DMS 273 (cell line): ENCODE results near the gene AMACR.

Experiments
- DNase-seq: peaks from one replicate; lab custom pipeline; 2025; ENCODE audit not compliant: unreplicated experiment; lab: John Stamatoyannopoulos, UW

Gene AMACR

DNA sequence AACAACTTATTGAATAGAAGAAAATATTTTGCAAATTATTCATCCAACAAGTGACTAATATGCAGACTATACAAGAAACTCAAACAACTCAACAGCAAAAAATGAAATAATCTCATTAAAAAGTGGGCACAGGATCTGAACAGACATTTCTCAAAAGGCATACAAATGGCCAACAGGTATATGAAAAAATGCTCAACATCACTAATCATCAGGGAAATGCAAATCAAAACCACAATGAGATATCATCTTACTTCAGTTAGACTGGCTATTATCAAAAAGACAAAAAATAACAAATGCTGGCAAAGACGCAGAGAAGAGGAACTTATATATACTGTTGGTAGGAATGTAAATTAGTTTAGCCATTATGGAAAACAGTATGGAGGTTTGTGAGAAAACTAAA is 1.8 kb upstream of the AMACR start:
- no peak for DNase-seq

DNA sequence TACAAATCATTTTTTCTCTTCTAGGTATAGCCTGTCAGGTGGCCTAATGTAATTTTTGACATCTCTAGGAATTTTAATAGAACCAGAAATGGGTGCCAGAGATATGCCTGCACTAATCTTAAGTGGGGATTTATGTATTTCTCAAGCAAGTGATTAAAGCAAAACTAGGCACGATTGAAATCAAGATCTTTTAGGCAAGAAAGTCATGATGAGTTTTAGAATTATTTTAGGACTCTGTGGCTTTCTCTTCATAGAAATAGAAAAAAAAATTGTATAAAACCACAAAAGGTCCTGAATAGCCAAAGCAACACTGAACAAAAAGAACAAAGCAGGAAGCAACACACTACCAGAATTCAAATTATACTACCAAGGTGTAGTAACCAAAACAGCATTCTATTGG is 952 bp upstream of the AMACR start:
- no peak for DNase-seq

DNA sequence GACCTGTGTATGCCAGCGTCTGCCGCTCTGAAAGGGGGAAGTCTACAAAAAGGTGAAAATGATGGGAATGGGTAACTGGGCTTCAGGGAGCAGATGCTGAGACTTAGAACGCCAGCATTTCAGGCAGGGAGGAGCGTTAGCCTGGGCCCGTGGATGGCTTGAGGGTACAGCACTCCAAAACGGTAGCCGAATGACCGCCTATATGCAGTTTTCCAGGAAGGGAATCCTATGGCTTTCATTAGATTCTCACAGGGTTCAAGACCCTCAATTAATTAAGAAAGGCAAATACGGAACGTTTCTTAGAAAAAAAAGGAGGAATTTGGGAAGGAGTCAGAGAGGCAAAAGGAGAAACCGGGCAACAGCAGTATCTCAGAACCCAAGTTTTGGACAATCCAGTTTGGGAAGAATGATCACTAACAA is 639 bp downstream of the AMACR start:
- peak; percentile 44 for DNase-seq

GRCh38 chr5:34005681-34006080 is 2.2 kb downstream of the AMACR start:
- no peak for DNase-seq

DNA sequence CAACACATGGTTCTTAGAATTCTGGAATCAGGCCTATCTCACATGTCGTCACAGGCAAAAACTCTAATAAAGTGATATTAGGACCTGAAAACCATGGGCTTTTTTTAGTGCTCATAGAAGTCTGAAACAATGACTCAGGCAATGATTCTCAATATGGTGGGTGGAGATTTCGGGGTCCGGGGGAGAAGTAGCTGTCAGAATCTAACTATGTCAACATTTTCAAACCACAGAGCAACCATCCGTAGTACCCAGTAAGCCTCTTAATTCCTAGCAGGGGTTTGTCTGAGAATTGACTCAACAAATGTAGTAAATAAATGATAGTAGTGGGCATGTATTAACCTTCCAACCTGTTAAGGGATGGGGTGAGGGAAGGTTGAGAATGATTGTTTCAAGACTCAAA is 2.6 kb downstream of the AMACR start:
- DNase-seq, result no peak

DNA sequence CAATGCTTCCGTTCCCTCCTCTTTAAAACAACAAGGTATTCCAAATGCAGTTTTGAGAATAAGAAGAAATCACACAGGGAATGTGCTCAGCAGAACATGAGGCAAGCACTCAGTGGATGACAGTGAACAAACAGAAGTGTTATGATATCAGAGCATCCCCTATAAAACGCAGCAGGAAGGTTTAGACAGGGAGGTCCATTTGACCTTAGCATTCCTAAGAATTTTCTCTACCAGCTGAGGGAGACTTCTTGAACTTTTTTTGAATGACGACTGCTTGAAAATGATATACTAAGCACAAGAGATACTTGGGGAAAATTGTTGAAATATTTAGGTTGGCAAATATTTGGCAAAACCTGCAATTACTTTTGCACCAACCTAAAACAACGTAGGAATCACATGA is 3.9 kb downstream of the AMACR start:
- DNase-seq, result no peak

GRCh38 chr5:34002629-34003328 is 5.1 kb downstream of the AMACR start:
- no peak for DNase-seq

DNA sequence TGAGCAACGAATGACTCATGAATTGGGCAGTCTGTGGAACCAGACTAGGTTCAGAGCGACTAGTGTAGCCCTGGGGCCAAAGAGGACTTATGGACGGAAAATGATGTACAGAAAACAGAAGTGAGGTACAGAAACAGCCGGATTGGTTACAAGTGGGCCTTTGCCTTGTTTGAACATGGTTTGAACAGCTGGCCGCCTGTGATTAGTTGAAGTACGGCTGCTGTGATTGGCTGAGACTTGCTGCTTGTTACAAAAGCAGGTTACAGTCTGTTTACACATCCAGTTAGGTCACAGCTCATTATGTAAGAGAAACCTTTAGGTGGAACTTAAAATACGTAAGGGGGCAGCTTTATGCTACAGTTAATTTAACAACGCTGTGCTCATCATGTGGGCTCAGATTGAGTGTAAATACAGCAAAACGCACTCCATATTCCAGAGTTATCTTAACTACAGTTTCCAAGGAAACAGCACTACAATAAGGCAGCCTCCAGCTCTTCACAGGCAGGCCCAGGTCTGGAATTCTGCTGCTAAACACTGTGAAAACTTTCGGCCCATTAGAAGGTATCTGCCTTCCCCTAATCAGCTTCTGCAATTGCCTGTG is 6.5 kb downstream of the AMACR start:
- DNase-seq, result peak; percentile 84

- no peak for DNase-seq
Measured at GRCh38 chr5:33999978-34000377, 7.9 kb downstream of the AMACR start.

DNA sequence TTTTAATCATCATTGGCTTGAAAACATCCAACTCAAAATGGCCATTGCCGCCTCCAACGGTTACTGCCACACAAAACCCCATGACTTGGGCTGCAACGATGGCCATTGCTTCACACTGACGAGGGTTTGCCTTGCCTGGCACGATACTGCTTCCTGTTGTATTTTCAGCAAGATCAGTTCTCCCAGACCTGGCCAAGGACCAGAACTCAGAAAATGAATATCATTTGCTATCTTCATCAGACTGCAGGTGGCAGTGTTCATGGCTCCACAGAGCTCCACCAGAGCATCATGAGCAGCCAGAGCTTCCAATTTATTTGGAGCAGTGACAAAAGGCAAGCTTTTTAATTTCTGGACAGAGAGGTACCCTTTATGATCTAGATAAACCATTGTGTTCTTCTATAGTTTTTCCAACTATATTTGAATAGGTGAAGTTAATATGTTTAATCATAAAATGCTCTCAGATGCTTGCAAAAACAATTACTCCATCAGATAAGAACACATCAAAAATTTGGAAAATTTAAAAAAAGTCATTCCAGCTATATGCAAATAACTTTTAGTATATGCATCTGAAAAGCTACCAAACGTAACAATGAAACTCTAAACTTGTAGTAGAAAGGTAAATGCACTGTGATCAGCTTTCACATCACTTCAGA is 10.4 kb downstream of the AMACR start:
- peak; percentile 81 for DNase-seq

DNA sequence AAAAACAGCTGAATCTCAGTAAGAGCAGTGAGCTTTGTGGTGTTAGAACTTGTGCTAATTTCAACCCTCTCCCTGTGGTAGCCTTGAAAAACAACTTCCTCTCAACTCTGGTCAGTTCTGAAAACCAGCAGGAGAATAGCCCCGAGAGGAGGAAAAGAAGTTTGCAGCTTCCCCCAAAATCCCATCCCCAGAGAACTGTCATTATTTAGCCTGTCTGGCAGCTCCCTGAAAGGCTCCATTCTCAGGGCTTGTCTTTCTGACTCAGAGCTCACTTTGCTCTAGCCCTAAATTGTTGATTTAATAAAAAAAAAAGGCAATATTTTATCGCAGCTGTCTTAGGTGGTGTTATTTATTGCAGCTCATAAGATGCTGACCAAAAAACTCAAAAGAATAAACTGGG is 12.0 kb downstream of the AMACR start:
- no peak for DNase-seq

DNA sequence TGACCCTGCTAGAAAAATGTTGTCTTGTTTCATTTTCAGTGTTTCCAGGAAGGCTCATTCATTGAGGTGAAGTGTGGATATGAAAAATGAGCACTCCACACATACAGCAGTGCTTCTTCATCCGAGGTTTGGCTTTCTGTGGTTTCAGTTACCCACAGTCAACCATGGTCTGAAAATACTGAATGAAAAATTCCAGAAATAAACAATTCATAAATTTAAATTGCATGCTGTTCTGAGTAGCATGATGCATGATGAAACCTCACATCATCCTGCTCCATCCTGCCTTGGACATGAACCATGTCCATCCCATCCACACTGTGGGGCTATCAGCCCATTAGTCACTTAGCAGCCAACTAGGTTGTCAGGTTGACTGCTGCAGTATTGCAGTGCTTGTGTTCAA is 13.0 kb downstream of the AMACR start:
- no peak for DNase-seq

DNA sequence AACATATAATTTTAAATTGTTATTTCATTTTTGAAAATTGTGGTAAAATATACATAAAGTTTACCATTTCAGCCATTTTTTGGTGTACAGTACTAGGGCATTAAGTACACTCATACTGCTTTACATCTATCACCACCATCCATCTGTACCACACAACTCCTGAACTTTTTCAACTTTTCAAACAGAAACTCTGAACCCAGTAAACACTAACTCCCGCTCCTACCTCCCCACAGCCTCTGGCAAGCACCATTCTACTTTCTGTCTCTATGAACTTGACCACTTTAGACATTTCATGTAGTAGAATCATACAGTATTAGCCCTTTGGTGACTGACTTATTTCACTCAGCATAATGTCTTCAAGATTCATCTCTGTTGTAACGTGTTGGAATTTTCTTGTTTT is 15.0 kb downstream of the AMACR start:
- DNase-seq, result no peak

- DNase-seq, result no peak
Measured at GRCh38 chr5:33985447-33985846, 22.4 kb downstream of the AMACR start.

DNA sequence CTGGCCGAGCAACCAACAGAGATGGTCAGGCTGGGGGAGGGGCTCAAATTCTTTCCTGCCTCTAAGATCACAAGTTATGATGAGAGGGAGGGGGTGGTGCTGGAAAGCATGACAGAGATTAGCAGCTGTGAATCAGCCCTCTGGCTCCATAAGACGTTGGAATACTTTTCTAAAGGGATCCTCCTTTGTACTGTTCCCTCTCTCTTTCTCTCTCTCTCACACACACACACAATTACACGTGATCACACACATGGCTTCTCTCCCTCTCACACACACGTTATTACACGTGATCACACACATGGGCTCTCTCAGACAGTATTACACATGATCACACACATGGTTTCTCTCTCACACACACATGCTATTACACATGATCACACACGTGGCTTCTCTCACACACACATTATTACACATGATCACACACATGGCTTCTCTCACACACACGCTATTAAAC is 23.2 kb downstream of the AMACR start, which contains the start of gene SLC45A2:
TSS of gene SLC45A2 (minus strand) at position 23 of the 454 bp plus-strand sequence. CDS start 110 bp downstream, outside the sequence.
- DNase-seq, result no peak

- no peak for DNase-seq
Measured at GRCh38 chr5:33984178-33984577, 23.7 kb downstream of the AMACR start.

DNA sequence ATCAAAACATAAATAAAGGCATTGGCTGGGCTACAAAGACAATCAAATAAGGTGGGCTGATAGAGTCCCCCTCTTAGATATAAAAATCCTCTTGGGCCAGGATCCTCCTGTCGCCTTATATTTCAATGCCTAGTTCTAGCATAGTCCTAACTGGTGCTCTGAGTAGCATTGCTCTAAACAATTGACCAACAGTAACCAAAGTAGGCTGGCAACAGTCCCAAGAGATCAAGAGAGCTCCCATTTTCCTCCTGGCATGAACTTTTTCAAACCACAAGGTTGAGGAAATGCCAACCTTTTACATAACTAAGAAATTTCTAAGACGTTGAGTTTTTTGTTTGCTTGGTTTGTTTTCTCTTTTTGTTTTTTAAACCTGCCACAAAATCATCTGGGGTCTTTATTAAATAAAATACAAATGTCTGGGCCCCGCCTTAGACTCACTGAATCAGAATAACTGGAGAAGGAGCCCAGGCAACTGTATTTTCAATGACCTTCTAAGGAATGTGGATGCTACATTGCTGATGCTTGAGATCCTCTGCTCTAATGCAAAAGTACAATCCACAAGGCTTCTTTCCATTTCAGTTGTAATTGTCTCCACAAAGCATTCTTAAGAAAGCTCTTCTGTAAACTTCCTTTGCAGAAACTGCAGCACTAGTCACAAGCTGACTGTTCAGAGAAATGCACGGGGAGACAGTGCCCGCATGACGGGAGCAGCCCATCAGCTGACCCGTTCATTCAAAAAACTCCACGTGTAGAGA is 26.3 kb downstream of the AMACR start:
- DNase-seq, result no peak

DNA sequence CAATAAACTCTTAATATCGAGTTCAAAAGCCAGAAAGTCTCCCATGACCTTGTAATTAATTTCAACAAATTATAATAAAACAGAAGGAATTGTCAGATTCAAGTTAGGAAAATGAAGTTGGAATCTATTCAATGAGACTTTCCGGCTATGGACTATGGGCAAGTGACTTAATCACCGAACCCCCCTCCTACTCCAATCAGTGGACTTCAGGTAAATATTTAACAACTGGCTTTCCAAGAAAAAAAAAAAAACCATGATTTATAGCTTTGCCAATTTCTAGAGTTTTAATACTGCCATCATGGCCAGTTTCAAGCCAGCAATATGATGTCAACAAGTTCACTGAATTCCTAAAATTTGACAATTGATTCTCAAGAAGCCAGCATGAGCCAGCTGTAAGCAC is 27.8 kb downstream of the AMACR start:
- no peak for DNase-seq

GRCh38 chr5:33978306-33978705 is 29.5 kb downstream of the AMACR start:
- no peak for DNase-seq

GRCh38 chr5:33976307-33976706 is 31.5 kb downstream of the AMACR start:
- DNase-seq, result no peak

- DNase-seq, result no peak
Measured at GRCh38 chr5:33975852-33976251, 32.0 kb downstream of the AMACR start.

DNA sequence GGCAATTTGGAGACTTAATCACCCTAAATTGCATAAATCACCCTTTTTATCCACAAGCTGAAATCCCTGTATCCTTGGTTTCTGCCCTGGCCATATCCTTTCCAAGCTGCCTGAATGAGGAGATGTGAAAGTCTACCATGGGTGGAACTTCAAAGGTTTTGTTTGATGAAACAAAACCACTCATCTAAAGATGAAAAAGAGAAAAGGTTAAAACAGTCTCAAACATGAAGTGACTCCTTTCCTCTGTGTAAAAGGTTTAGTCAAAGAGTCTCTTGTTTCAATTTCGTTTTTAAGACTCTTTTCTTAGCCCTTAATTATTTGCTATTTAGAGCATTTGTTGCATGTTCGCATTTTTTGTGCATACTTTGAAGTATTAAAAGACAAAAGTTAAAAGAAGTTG is 34.6 kb downstream of the AMACR start:
- no peak for DNase-seq
